Spleen (tissue), 11 donors: ENCODE data around the gene CYS1. TPM values are rescaled to one million over a fixed set of nuclear protein-coding genes. Genes with fewer than 3 reads are reported as not detected.

Source experiments
- DNase-seq: peaks from one replicate; pipeline ENCODE4 v3.0.0-alpha.2; 2020
- H3K27ac ChIP-seq, 8 donors: fragments of 200-600 bp; sonication (generic) in 7 of 8; 1 replicate in 4 of 8; 2 replicates in 4 of 8; pipeline versions ENCODE4 v1.5.0 to v1.8.0; 2016 to 2021; ENCODE audit warnings: inconsistent platforms in 4 of 8, mild to moderate bottlenecking in 4 of 8, moderate library complexity in 1 of 8
- H3K27me3 ChIP-seq, 7 donors: fragments of 200-600 bp; sonication (generic) in 6 of 7; replicated peaks in 1 of 7; 1 replicate in 4 of 7; 2 replicates in 3 of 7; pipeline versions ENCODE4 v1.5.0 to v1.8.0; 2016 to 2021; ENCODE audit warnings: inconsistent platforms in 3 of 7, mild to moderate bottlenecking in 1 of 7
- H3K36me3 ChIP-seq, 6 donors: fragments of 200-600 bp; sonication (generic) in 5 of 6; 1 replicate in 4 of 6; 2 replicates in 2 of 6; pipeline versions ENCODE4 v1.5.0 to v1.8.0; 2016 to 2021; ENCODE audit warnings: inconsistent platforms in 2 of 6
- H3K4me1 ChIP-seq, 6 donors: fragments of 200-600 bp; sonication (generic) in 5 of 6; 1 replicate in 3 of 6; 2 replicates in 3 of 6; pipeline versions ENCODE4 v1.5.0 to v1.8.0; 2016 to 2021; ENCODE audit warnings: inconsistent platforms in 3 of 6
- H3K4me3 ChIP-seq, 8 donors: fragments of 200-600 bp; sonication (generic) in 7 of 8; 1 replicate in 4 of 8; 2 replicates in 4 of 8; pipeline versions ENCODE4 v1.5.0 to v1.8.0; 2016 to 2021; ENCODE audit warnings: inconsistent platforms in 4 of 8, mild to moderate bottlenecking in 4 of 8, moderate library complexity in 2 of 8
- H3K9me3 ChIP-seq, 8 donors: fragments of 200-600 bp; sonication (generic) in 7 of 8; 1 replicate in 4 of 8; 2 replicates in 4 of 8; pipeline versions ENCODE4 v1.5.0 to v1.8.0; 2016 to 2021; ENCODE audit warnings: inconsistent platforms in 4 of 8
- POLR2A ChIP-seq, 3 donors: fragments of 450-650 bp; IDR thresholded peaks; one replicate each; pipeline ENCODE4 v1.5.1; 2017; ENCODE audit warnings: antibody characterized with exemption in 3 of 3, mild to moderate bottlenecking in 1 of 3
- POLR2AphosphoS5 ChIP-seq, 3 donors: sonication (generic); formaldehyde crosslinking; IDR thresholded peaks; one replicate each; pipeline ENCODE4 v1.5.1; 2017; ENCODE audit warnings: antibody characterized with exemption in 3 of 3
- WGBS, 5 donors: extraction: QIAGEN DNeasy Blood & Tissue Kit in 3 of 5; methylation state at CpG; one replicate each; pipeline versions ENCODE4 v1.1.5 to v1.1.7; 2013 to 2018; 5-methylcytosine and 5-hydroxymethylcytosine counted together
- intact Hi-C: fragments of 100-400 bp; cut with DNase I; formaldehyde crosslinking; loops from one replicate; pipeline ENCODE4 v1.15.0; 2023; ENCODE audit warnings: low total_unique reads
- polyA plus RNA-seq, 3 donors: library from polyadenylated mRNA; stranded (reverse); fragments of 200-250 nt; gene quantifications; one replicate each; pipeline ENCODE4 v1.2.1, GENCODE V29; 2013
- total RNA-seq, 7 donors: library from RNA; depleted of rRNA in 3 of 7; stranded (reverse); fragments of >200 nt in 3 of 7; fragmentation: NEBNext Ultra II Directional in 4 of 7; extraction: Animal tissue kit (Norgen Biotek cat#: 25700) in 4 of 7; gene quantifications; one replicate each; pipeline versions ENCODE4 v1.1.0 to v1.2.1, GENCODE V29; 2016 to 2021
- TF ChIP-seq, protein P1 (sequence below), 11 experiments: fragments of 200-600 bp in 7 of 11; fragments of 450-650 bp in 4 of 11; sonication (generic) in 4 of 11; IDR thresholded peaks in 8 of 11; conservative IDR thresholded peaks in 3 of 11; 1 replicate in 7 of 11; 2 replicates in 4 of 11; pipeline versions ENCODE4 v1.4.0 to v1.8.0; 2016 to 2021; ENCODE audit warnings: antibody characterized with exemption in 11 of 11, inconsistent platforms in 4 of 11, mild to moderate bottlenecking in 1 of 11
- donor health status: healthy with polysubstance abuse.
- donor health status: DM: no; HTN: no; CAD: no; lungs with moderate emphysema.
- donor health status: DM: no; HTN: no; CAD: no.
- donor health status: Bipolar disorder and iron deficiency.
- donor health status: healthy.
- donor health status: DM: no; HTN: no; CAD: no.
- donor health status: DM: yes; HTN: yes; CAD: no.

CYS1 gene
- total and polyA plus RNA-seq, 10 donors, result 0.38 to 2.9 (median 1.3) TPM

DNA sequence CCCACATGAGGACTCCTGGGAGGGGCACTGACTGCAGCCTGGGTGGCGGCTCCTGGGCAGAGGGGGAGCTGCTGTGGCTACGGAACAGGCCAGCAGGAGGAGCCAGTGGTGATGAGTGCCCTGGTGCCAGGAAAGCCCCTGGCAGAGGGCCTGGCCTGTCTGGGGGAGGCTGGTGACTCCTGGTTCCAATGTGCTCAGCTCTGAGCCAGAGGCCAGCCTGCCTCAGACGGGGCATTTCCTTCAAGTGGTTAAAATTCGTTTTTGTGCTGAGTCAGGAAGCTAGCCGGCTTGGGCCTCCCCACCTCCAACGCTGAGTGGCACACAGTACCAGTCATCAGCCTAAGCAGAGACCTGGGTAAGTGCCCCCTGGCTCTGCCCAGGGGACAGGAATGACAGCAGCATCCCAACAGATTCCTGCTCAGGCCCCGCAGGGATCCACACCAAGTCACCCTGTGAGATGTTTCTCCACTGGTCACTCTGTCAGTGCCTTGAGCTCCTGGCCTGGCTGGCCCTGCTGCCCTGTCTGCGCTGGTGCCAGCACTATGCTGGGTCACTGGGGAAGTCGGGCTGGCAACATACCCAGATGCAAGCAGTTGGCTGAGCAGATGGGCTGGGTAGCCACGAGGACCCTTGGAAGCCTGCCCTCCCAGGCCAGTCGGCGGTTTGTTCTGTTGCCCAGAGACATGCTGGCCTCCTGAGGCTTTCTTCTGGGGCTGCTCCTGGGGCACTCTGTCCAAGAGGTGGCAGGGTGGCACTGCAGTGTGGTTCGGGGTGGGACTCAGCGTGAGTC is 43.9 kb downstream of the CYS1 start:
- no peak for TF ChIP-seq POLR2A (IDR thresholded peaks at IDR 0.05)
- TF ChIP-seq POLR2AphosphoS5 (IDR thresholded peaks at IDR 0.05), result peak; percentile 59 to 75 (median 64)
- TF ChIP-seq, protein P1, sequence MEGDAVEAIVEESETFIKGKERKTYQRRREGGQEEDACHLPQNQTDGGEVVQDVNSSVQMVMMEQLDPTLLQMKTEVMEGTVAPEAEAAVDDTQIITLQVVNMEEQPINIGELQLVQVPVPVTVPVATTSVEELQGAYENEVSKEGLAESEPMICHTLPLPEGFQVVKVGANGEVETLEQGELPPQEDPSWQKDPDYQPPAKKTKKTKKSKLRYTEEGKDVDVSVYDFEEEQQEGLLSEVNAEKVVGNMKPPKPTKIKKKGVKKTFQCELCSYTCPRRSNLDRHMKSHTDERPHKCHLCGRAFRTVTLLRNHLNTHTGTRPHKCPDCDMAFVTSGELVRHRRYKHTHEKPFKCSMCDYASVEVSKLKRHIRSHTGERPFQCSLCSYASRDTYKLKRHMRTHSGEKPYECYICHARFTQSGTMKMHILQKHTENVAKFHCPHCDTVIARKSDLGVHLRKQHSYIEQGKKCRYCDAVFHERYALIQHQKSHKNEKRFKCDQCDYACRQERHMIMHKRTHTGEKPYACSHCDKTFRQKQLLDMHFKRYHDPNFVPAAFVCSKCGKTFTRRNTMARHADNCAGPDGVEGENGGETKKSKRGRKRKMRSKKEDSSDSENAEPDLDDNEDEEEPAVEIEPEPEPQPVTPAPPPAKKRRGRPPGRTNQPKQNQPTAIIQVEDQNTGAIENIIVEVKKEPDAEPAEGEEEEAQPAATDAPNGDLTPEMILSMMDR (IDR thresholded peaks at IDR 0.05 in 8 of 11, conservative IDR thresholded peaks at IDR 0.05 in 3 of 11), result peak in 9 of 11 experiments; percentile 22 to 70 (median 61)
- intact Hi-C loops, result no loop called here
- WGBS, 5 donors, result 31 to 41% (median 32%) methylated on average over 13 to 14 of the region's 14 CpGs

DNA sequence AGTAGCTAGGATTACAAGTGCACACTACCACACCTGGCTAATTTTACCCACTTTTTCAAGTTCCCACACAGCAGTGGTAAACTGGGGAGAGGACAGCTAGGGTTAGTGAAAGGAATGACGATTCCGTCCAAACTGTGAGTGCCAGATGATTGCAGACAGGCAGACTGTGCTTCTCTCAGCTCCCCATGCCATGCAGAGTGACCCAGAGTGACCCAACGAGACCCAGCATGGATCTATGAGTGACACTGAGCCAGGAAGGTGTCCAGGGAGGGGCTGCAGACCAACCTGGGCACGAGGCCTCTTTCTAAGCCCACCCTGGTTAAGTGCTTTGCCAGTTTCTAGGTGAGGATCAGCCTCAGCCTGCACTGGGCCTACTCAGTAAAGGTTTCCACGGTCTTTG is 44.6 kb downstream of the CYS1 start:
- intact Hi-C loops, result no loop called here
- Histone ChIP-seq H3K4me1 (peaks cover 31 to 91% (median 54%) of the 10 kb centered on the region in 6 donors), H3K4me3 (no peak overlapping the region), H3K27me3 (no peaks in the 10 kb centered on the region), H3K27ac (peak overlapping the region in 7 of 8 donors; percentile 20 to 82 (median 71)), H3K36me3 (no peaks in the 10 kb centered on the region), H3K9me3 (no peaks in the 10 kb centered on the region)
- TF ChIP-seq POLR2AphosphoS5 (IDR thresholded peaks at IDR 0.05) (no peak), POLR2A (IDR thresholded peaks at IDR 0.05) (no peak)
- TF ChIP-seq, protein P1 (IDR thresholded peaks at IDR 0.05 in 8 of 11, conservative IDR thresholded peaks at IDR 0.05 in 3 of 11), result no peak
- no peak for DNase-seq
- WGBS, 5 donors, result 38 to 70% (median 54%) methylated on average over 5 of the region's 5 CpGs

More for the DNA sequence above, 43.9 kb downstream of the CYS1 start:
- no peak overlapping the region for H3K4me3 ChIP-seq
- H3K4me1 ChIP-seq, result peaks cover 35 to 91% (median 56%) of the 10 kb centered on the region in 6 donors
- H3K36me3 ChIP-seq, result no peaks in the 10 kb centered on the region
- DNase-seq, result no peak
- no peaks in the 10 kb centered on the region for H3K9me3 ChIP-seq
- no peaks in the 10 kb centered on the region for H3K27me3 ChIP-seq
- peak overlapping the region; percentile 20 to 82 (median 62) for H3K27ac ChIP-seq

DNA sequence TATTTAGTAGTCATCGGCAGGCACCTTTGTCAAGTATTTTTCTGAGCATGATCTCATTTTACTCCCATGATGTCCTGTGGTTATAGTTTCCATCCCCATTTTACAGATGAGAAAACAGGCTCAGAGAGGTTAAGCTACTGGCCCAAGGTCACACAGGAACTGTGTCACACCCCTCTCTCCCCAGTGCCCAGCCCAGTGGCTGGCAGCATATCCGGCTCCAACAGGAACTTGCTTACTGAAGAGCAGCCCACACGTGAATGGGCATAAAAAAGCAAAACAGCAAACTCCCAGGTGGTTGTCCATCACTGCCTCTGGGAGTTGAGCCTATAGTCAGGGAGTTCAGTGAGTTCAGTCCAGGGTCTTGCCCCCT is 45.2 kb downstream of the CYS1 start:
- 41 to 60% (median 46%) methylated on average over 3 of the region's 3 CpGs for WGBS, 5 donors
- DNase-seq, result no peak
- Histone ChIP-seq H3K36me3 (no peaks in the 10 kb centered on the region), H3K4me1 (peaks cover 28 to 91% (median 54%) of the 10 kb centered on the region in 6 donors), H3K4me3 (no peak overlapping the region), H3K9me3 (no peaks in the 10 kb centered on the region), H3K27ac (peak overlapping the region in 3 of 8 donors; percentile 71 to 78 (median 75)), H3K27me3 (no peaks in the 10 kb centered on the region)
- TF ChIP-seq POLR2A (IDR thresholded peaks at IDR 0.05), result no peak
- TF ChIP-seq, protein P1 (IDR thresholded peaks at IDR 0.05 in 8 of 11, conservative IDR thresholded peaks at IDR 0.05 in 3 of 11), result no peak
- intact Hi-C loops, result no loop called here

DNA sequence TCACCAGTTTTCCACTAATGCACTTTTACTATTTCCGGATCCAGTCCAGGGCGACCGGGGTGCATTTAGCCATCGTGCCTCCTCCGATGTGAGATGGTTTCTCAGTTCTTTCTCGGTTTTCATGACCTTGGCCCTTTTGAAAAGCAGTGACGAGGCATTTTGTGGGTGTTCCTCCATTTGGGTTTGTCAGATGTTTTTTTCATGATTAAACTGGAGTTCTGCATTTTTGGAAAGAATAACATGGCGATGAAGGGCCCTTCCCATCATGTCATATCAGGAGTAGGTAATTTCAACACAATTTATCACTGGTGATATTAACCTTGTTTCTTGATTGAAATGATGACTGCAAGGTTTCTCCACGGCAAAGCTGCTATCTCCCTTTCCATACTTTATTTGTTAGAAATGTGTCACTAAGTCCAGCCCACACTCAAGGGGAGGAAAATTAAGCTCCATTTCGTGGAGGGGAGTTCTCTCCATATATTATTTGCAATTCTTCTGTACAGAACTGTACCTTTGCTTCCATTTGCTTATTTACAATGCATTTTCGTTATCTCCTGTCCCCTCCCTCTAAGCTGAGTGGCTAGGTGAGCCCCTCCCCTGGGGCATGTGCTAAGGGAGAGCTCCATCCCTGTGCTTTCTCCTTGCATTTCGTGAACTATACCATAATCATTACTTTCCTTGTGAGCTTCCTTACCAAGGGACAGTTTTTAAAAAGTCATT is 45.7 kb downstream of the CYS1 start:
- DNase-seq, result no peak
- no peaks in the 10 kb centered on the region for H3K27me3 ChIP-seq
- no peaks in the 10 kb centered on the region for H3K9me3 ChIP-seq
- H3K27ac ChIP-seq, result peak overlapping the region in 3 of 8 donors; percentile 42 to 78 (median 75)
- H3K4me1 ChIP-seq, result peaks cover 30 to 91% (median 54%) of the 10 kb centered on the region in 6 donors
- WGBS, 5 donors, result 76 to 84% (median 78%) methylated on average over 12 of the region's 12 CpGs
- intact Hi-C loops, result no loop called here
- no peak overlapping the region for H3K4me3 ChIP-seq
- no peaks in the 10 kb centered on the region for H3K36me3 ChIP-seq
- TF ChIP-seq POLR2A (IDR thresholded peaks at IDR 0.05) (no peak), POLR2AphosphoS5 (IDR thresholded peaks at IDR 0.05) (no peak)
- TF ChIP-seq, protein P1 (IDR thresholded peaks at IDR 0.05 in 8 of 11, conservative IDR thresholded peaks at IDR 0.05 in 3 of 11), result no peak
